ENCODE data around the gene IDE. TPM values are rescaled to one million over a fixed set of nuclear protein-coding genes. Genes with fewer than 3 reads are reported as not detected.

The IDE gene
- polyA plus RNA-seq, 3 donors, result 10.7 to 21.8 (median 15.6) TPM

- Mint-ChIP-seq H3K4me1 (peaks cover 61% of the 10 kb centered on the region), H3K27ac (peak overlapping the region in 6 of 7 donors; percentile 23 to 77 (median 46))
These were observed 24.4 kb upstream of the IDE start for GRCh38 chr10:92598321-92598720.

GRCh38 chr10:92595505-92595904 is 21.6 kb upstream of the IDE start:
- WGBS (ENCODE audit: insufficient coverage), result no CpG with 5 or more reads among the region's 2 CpGs
- Mint-ChIP-seq H3K9me3 (no peaks in the 10 kb centered on the region), H3K4me1 (peaks cover 55% of the 10 kb centered on the region), H3K4me3 (no peak overlapping the region), H3K27ac (peak overlapping the region in 5 of 7 donors; percentile 3 to 85 (median 55)), H3K36me3 (no peaks in the 10 kb centered on the region), H3K27me3 (ENCODE audit: low read depth in 3 of 3) (peaks cover 0 to 1% (median 0%) of the 10 kb centered on the region in 3 donors)
- DNase-seq, result no peak
- no peaks in the 10 kb centered on the region for H3K36me3 ChIP-seq (replicated peaks in 1 of 2; ENCODE audit: control insufficient read depth in 1 of 2, insufficient read depth in 2 of 2, low read length in 2 of 2)
- no peaks in the 10 kb centered on the region for H3K9me3 ChIP-seq (replicated peaks in 1 of 2; ENCODE audit: control insufficient read depth in 1 of 2, insufficient read depth in 1 of 2, low read length in 2 of 2)
- peaks cover 76% of the 10 kb centered on the region for H3K79me2 ChIP-seq (ENCODE audit: insufficient read depth, low read length)
- H3K27ac ChIP-seq (ENCODE audit: low read depth in 1 of 2, low read length in 2 of 2), result peak overlapping the region in 1 of 2 donors; percentile 37
- TF ChIP-seq CTCF (IDR thresholded peaks at IDR 0.05), result no peak
- no peak overlapping the region for H3K9ac ChIP-seq (ENCODE audit: insufficient read depth, low read length, poor library complexity, severe bottlenecking)
- H2AFZ ChIP-seq (ENCODE audit: insufficient read depth, low read depth, low read length, poor library complexity, severe bottlenecking), result peak overlapping the region; percentile 60
- intact Hi-C loops (cut with micrococcal nuclease), result loop anchor here (10.0 kb wide), 2 partner anchors 89 to 249 kb away; partner anchors contain the start of genes EXOC6 (in 1 of the 2) and HHEX (in 1 of the 2)
- no peak overlapping the region for H3K4me3 ChIP-seq (replicated peaks in 1 of 3; ENCODE audit: low read depth in 2 of 3, low read length in 3 of 3)
- H3K4me1 ChIP-seq (ENCODE audit: control insufficient read depth in 1 of 2, insufficient read depth in 2 of 2, low read length in 2 of 2), result peaks cover 39 to 44% of the 10 kb centered on the region in 2 donors
- no peaks in the 10 kb centered on the region for H4K20me1 ChIP-seq (ENCODE audit: insufficient read depth, low read length)
- no peak overlapping the region for H3K4me2 ChIP-seq (replicated peaks; ENCODE audit: extremely low read depth, low read length, poor library complexity, severe bottlenecking)
- no peaks in the 10 kb centered on the region for H3K27me3 ChIP-seq (ENCODE audit: control insufficient read depth in 2 of 2, insufficient read depth in 2 of 2, low read length in 2 of 2)

More at GRCh38 chr10:92598321-92598720, 24.4 kb upstream of the IDE start:
- Mint-ChIP-seq H3K36me3 (no peaks in the 10 kb centered on the region), H3K4me3 (no peak overlapping the region), H3K27me3 (ENCODE audit: low read depth in 3 of 3) (peaks cover 0 to 1% (median 0%) of the 10 kb centered on the region in 3 donors), H3K9me3 (no peaks in the 10 kb centered on the region)
- intact Hi-C loops (cut with micrococcal nuclease), result loop anchor here (10.0 kb wide), 2 partner anchors 86 to 246 kb away; partner anchors contain the start of genes EXOC6 (in 1 of the 2) and HHEX (in 1 of the 2)
- WGBS (ENCODE audit: insufficient coverage), result no CpG with 5 or more reads among the region's 1 CpG
- no peaks in the 10 kb centered on the region for H4K20me1 ChIP-seq (ENCODE audit: insufficient read depth, low read length)
- no peaks in the 10 kb centered on the region for H3K36me3 ChIP-seq (replicated peaks in 1 of 2; ENCODE audit: control insufficient read depth in 1 of 2, insufficient read depth in 2 of 2, low read length in 2 of 2)
- no peaks in the 10 kb centered on the region for H3K9me3 ChIP-seq (replicated peaks in 1 of 2; ENCODE audit: control insufficient read depth in 1 of 2, insufficient read depth in 1 of 2, low read length in 2 of 2)
- peaks cover 100% of the 10 kb centered on the region for H3K79me2 ChIP-seq (ENCODE audit: insufficient read depth, low read length)
- no peaks in the 10 kb centered on the region for H3K27me3 ChIP-seq (ENCODE audit: control insufficient read depth in 2 of 2, insufficient read depth in 2 of 2, low read length in 2 of 2)
- TF ChIP-seq CTCF (IDR thresholded peaks at IDR 0.05), result no peak
- H3K4me2 ChIP-seq (replicated peaks; ENCODE audit: extremely low read depth, low read length, poor library complexity, severe bottlenecking), result no peak overlapping the region
- no peak overlapping the region for H3K4me3 ChIP-seq (replicated peaks in 1 of 3; ENCODE audit: low read depth in 2 of 3, low read length in 3 of 3)
- DNase-seq, result no peak
- H2AFZ ChIP-seq (ENCODE audit: insufficient read depth, low read depth, low read length, poor library complexity, severe bottlenecking), result peak overlapping the region; percentile 61
- H3K9ac ChIP-seq (ENCODE audit: insufficient read depth, low read length, poor library complexity, severe bottlenecking), result no peak overlapping the region
- H3K4me1 ChIP-seq (ENCODE audit: control insufficient read depth in 1 of 2, insufficient read depth in 2 of 2, low read length in 2 of 2), result peaks cover 22 to 35% of the 10 kb centered on the region in 2 donors
- H3K27ac ChIP-seq (ENCODE audit: low read depth in 1 of 2, low read length in 2 of 2), result peak overlapping the region in 1 of 2 donors; percentile 56

All from CD14-positive monocyte (primary cell).